ENCODE results near the gene TTC7B. TPM values are rescaled to one million over a fixed set of nuclear protein-coding genes. Genes with fewer than 3 reads are reported as not detected.

The TTC7B gene
- polyA plus RNA-seq, 1 donor (not counting 4 experiments of a cell fraction or from before 2014, with no cell fraction given), result 21.4 TPM

- Histone ChIP-seq H3K9ac (ENCODE audit: control insufficient read depth, extremely low read depth, insufficient read depth, low read length) (no peak overlapping the region), H3K4me2 (ENCODE audit: control insufficient read depth, extremely low read depth, insufficient read depth, low read depth, low read length) (no peak overlapping the region), H3K27me3 (ENCODE audit: control insufficient read depth, extremely low read depth, insufficient read depth, low read length) (no peaks in the 10 kb centered on the region), H2AFZ (ENCODE audit: control insufficient read depth, low read length) (no peak overlapping the region), H3K9me3 (ENCODE audit: control insufficient read depth, low read depth, low read length) (no peaks in the 10 kb centered on the region), H3K4me1 (ENCODE audit: control insufficient read depth, extremely low read depth, insufficient read depth, low read length) (peaks cover 4% of the 10 kb centered on the region), H3K4me3 (ENCODE audit: control insufficient read depth in 2 of 3, extremely low read depth in 1 of 3, insufficient read depth in 2 of 3, low read depth in 1 of 3, low read length in 3 of 3) (no peak overlapping the region), H3K36me3 (ENCODE audit: control insufficient read depth in 2 of 2, extremely low read depth in 1 of 2, insufficient read depth in 2 of 2, low read length in 2 of 2) (no peaks in the 10 kb centered on the region), H3K79me2 (ENCODE audit: control insufficient read depth, insufficient read depth, low read length) (no peaks in the 10 kb centered on the region), H3K9me1 (ENCODE audit: control insufficient read depth, extremely low read depth, insufficient read depth, low read length) (no peaks in the 10 kb centered on the region), H3K27ac (ENCODE audit: control insufficient read depth, insufficient read depth, low read length) (no peak overlapping the region), H4K20me1 (ENCODE audit: control insufficient read depth, extremely low read depth, insufficient read depth, low read length) (no peaks in the 10 kb centered on the region)
- TF ChIP-seq EZH2 (IDR thresholded peaks at IDR 0.05; ENCODE audit: low read length) (no peak), CTCF (optimal IDR thresholded peaks at IDR 0.05 in 1 of 3, IDR thresholded peaks at IDR 0.05 in 1 of 3, conservative IDR thresholded peaks at IDR 0.05 in 1 of 3; ENCODE audit: extremely low read depth in 1 of 3, insufficient read depth in 2 of 3, low read length in 3 of 3) (no peak)
- FAIRE-seq, result no peak
- no peak for DNase-seq (ENCODE audit: low read depth, low spot score)
- dilution Hi-C loops (cut with MboI; ENCODE audit: extremely low pct_ligation_motif_present, low sequenced_read_pairs), result no loop called here
Measured at GRCh38 chr14:90568405-90568804, 247.8 kb downstream of the TTC7B start.

GRCh38 chr14:90567991-90568390 is 248.2 kb downstream of the TTC7B start:
- no peaks in the 10 kb centered on the region for H3K79me2 ChIP-seq (ENCODE audit: control insufficient read depth, insufficient read depth, low read length)
- H3K36me3 ChIP-seq (ENCODE audit: control insufficient read depth in 2 of 2, extremely low read depth in 1 of 2, insufficient read depth in 2 of 2, low read length in 2 of 2), result no peaks in the 10 kb centered on the region
- DNase-seq (ENCODE audit: low read depth, low spot score) (no peak), FAIRE-seq (no peak)
- no peak overlapping the region for H3K4me2 ChIP-seq (ENCODE audit: control insufficient read depth, extremely low read depth, insufficient read depth, low read depth, low read length)
- H3K27me3 ChIP-seq (ENCODE audit: control insufficient read depth, extremely low read depth, insufficient read depth, low read length), result no peaks in the 10 kb centered on the region
- H4K20me1 ChIP-seq (ENCODE audit: control insufficient read depth, extremely low read depth, insufficient read depth, low read length), result no peaks in the 10 kb centered on the region
- dilution Hi-C loops (cut with MboI; ENCODE audit: extremely low pct_ligation_motif_present, low sequenced_read_pairs), result no loop called here
- no peak overlapping the region for H2AFZ ChIP-seq (ENCODE audit: control insufficient read depth, low read length)
- H3K9me1 ChIP-seq (ENCODE audit: control insufficient read depth, extremely low read depth, insufficient read depth, low read length), result no peaks in the 10 kb centered on the region
- H3K4me1 ChIP-seq (ENCODE audit: control insufficient read depth, extremely low read depth, insufficient read depth, low read length), result peaks cover 4% of the 10 kb centered on the region
- no peaks in the 10 kb centered on the region for H3K9me3 ChIP-seq (ENCODE audit: control insufficient read depth, low read depth, low read length)
- no peak overlapping the region for H3K9ac ChIP-seq (ENCODE audit: control insufficient read depth, extremely low read depth, insufficient read depth, low read length)
- TF ChIP-seq CTCF (optimal IDR thresholded peaks at IDR 0.05 in 1 of 3, IDR thresholded peaks at IDR 0.05 in 1 of 3, conservative IDR thresholded peaks at IDR 0.05 in 1 of 3; ENCODE audit: extremely low read depth in 1 of 3, insufficient read depth in 2 of 3, low read length in 3 of 3) (no peak), EZH2 (IDR thresholded peaks at IDR 0.05; ENCODE audit: low read length) (no peak)
- H3K4me3 ChIP-seq (ENCODE audit: control insufficient read depth in 2 of 3, extremely low read depth in 1 of 3, insufficient read depth in 2 of 3, low read depth in 1 of 3, low read length in 3 of 3), result no peak overlapping the region
- no peak overlapping the region for H3K27ac ChIP-seq (ENCODE audit: control insufficient read depth, insufficient read depth, low read length)

Data from keratinocyte (primary cell).